HG02938 (cell line): ENCODE results near the gene SLIT3.

Source experiments
- ATAC-seq: cut with Tn5 transposase; IDR thresholded peaks from one replicate; pipeline ENCODE4 v1.9.1; 2021; ENCODE audit warnings: mild to moderate bottlenecking, moderate library complexity; ENCODE audit not compliant: unreplicated experiment

SLIT3 gene

GRCh38 chr5:169089343-169089742 is 211.6 kb downstream of the SLIT3 start:
- no peak for ATAC-seq

- no peak for ATAC-seq
These were observed 212.8 kb downstream of the SLIT3 start for GRCh38 chr5:169088028-169088725.

DNA sequence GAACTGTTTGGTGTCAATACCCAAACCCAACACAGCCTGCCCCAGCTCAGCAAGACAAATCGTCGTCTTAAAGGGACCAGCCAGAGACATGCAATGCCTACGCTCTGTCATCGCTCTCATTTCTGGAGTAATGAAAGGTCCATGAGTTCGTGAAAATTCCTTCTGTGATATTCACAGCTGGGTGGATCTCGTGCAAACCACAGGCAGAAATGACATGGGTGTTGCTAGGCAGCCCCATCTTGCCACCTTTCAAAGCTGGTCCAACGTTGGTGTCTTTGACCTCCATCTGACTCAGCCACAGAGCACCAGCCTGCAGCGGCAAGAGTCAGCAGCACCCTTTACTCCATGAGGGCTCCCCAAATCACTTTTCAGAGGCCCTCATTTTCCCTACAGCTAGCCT is 215.3 kb downstream of the SLIT3 start:
- ATAC-seq = no peak

- no peak for ATAC-seq
These were observed 215.7 kb downstream of the SLIT3 start for GRCh38 chr5:169085212-169085611.

DNA sequence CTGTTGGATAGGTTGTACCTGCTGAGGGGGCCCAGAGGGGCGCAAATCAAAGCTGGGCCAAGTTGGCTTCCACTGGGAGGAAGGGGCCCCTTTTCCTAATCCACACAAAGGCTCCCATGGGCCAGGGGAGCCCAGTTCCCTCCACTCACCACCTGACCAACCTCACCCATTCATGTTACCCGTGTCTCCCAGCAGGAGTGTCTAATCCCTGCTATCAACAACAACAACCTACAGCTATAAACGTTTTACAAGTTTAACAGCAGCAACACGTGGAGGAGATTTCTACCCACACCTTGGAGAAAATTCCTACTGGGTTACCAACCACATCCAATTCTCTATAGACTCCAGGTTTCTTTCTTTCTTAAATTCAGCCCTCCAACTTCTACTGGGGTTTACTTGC is 216.2 kb downstream of the SLIT3 start:
- no peak for ATAC-seq

DNA sequence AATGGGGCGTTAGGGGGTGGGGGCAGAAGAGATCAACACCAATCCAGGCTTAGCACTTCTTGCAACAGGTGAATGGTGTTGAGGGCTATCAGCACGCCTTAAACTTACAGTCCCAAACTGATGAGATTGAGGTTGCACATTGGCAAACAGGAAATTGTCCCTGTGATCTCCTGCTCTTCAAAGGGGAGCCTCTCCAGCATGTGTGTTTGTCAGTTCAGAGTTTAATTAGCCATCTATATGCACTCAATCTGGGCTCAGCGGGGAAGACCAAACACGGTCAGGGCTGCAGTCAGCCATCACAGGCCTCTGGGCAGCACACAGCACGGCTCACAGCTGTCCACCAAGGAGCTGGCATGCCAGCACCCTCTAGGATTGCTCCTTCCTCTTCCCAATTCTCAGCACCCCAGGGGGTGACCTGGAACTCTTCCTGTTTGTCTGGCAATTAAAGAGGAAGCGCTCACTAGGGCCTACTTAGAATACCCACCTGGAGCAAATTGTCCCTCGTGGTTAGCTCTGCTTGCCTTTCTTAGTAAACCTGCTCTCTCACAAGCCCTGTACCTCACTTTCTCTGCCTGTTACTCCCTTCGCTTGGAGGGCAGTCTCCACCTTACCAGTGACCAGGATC is 217.4 kb downstream of the SLIT3 start:
- no peak for ATAC-seq

GRCh38 chr5:169081000-169081724 is 219.8 kb downstream of the SLIT3 start:
- ATAC-seq = no peak

DNA sequence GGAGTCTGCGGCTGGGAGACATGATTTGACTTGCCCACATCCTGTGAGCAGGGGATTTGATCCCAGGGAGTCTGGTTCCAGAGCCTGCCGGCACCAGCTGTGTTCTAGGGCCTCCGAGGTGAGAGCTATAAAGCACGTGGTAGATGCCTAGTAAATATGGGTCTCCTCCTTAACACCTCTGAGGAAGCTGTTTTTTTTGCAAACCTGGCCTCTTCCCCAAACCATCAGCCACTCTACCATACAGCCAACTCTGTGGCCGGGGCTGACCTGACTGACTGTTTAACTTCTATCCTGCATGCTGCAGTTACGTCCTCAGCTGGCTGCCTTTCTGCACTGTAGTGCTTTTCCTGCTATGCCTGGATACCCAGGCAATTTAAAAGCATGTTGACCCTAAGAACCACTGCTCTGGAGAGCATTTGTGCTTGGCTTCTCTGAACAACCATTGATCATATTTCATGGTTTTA is 220.5 kb downstream of the SLIT3 start:
- ATAC-seq = no peak

DNA sequence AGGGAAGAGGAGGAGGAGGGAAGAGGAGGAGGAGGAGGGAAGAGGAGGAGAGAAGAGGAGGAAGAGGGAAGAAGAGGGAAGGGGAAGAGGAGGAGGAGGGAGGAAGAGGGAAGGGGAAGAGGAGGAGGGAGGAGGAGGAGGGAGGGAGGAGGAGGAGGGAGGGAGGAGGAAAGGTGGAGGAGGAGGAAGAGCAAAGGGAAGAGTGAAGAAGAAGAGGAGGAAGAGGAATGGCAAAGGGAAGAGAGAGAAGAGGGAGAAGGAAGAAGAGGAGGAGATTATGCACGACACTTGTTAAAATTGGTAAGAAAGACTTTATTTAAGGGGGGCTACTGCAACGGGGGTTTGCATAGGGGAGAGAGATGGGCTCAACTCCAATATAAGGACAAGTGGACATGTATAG is 221.2 kb downstream of the SLIT3 start:
- no peak for ATAC-seq

DNA sequence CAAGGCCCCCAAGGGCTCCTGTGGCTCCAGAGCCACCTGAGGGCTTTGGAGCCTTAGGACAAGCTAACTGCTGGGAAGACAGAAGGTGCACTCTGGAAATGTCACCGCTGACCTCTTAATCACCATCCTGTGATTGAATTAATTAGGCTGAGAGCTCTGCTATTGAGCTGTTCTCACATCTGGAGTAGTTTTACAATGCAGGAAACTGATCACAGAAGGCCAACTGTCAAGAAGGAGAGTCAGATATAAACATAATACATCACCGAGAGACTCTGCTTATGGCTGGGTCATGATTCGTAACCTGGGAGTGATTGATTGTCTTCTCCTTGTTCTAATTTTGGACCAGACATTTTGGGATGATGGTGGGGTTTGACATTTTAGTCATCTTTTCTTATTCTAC is 226.1 kb downstream of the SLIT3 start:
- no peak for ATAC-seq

DNA sequence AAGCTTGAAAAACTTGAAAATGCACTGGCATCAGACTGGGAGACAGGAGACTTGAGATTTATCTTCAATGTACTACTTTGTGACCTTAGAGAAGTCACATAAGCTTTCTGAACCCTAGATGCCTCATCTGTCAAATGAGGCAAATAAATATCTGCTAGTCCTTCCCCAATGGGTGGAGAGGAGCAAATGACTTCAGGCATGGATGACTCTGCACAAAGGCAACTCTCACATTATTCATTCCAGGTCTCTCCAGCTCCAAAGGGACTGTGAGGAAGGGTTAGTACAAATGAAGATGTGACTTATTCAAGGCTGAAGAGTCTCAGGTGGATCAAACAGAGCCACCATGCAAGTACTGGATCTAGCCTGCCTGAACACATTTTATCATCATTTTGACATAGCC is 228.7 kb downstream of the SLIT3 start:
- no peak for ATAC-seq

- ATAC-seq = no peak
These were observed 230.5 kb downstream of the SLIT3 start for GRCh38 chr5:169070413-169070812.

DNA sequence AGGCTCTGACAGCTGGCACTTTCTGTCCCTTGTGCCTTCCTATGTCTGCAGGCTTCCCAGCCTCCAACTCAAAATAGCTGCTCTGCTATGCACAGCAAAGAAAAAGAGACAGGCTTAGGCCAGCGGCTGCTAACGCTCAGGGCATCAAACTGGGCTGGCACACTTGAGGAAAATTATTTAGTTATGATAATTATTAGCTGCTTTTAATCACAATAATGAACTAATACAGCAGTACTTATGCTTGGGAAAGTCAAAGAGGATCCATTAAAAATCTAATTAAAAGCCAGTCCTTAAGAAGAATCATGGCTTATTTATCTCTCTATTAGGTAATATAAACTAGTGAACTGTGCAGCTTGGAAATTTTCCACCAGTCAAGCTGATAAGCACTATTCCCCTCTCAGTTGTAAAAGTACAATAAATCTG is 233.2 kb downstream of the SLIT3 start:
- no peak for ATAC-seq

DNA sequence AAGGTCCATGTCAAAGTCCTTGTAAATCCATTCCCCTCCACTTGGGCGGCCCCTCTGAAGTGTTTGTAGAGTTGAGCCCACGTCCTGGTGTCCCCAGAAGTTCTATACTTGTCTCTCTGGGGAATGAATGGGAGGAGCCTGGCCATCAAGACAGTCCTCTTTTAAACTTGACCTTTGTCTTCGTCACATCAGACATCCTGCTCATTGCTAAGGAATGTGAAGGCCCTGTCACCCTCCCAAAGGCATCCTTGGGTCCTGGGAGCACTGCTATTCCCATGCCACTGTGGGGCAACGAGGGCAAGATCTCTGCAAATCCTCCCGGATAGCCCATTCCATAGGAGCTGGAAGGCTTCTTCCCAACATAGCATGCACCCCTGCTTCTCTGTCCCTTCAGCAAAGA is 235.5 kb downstream of the SLIT3 start:
- no peak for ATAC-seq

DNA sequence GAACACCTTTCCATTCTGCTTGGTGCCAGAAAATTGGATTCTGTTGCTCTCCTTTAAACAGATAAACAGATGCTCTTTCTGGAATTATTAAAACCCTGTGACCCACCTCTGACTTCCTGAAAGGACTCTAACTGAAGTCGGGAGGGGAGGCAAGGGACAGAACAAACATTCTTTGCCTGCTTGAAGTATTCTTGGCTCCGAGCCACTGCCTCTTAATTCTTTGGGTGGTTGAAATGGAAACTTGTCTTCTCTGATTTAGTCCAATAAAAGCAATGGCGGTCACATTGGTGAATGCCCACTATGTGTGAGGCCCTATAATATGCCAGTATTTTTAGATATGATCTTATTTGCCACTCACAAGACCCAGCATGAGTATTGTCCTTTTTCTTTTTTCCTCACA is 236.8 kb downstream of the SLIT3 start:
- no peak for ATAC-seq

DNA sequence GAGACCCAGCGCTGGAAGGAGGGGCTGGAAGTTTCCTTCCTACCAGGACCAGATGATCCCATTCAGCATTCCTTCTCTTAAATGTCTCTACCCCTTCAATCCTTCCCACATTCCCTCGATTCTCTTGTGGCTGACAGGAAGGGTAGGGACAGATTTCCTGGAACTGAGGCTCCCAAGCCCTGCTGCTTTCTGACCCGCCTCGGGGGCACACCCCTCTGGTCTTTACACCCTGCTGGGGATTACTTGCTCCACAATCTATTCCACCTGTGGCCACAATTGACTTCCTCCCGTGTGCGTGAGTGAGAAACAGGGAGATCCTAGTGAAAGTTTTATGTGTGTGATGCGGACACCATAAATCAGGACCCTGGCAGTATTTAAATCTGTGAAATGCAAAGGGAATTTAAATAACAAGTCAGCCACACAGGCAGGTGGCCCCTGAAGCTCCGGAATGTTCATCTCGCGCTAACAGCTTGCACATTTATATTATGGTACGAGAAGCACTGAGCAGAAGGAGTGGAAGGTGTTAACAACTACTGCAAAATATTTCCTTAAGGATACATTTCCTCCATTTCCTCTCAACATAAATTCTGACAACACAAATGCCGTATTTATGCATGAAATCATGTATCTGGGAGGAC is 237.5 kb downstream of the SLIT3 start:
- no peak for ATAC-seq

DNA sequence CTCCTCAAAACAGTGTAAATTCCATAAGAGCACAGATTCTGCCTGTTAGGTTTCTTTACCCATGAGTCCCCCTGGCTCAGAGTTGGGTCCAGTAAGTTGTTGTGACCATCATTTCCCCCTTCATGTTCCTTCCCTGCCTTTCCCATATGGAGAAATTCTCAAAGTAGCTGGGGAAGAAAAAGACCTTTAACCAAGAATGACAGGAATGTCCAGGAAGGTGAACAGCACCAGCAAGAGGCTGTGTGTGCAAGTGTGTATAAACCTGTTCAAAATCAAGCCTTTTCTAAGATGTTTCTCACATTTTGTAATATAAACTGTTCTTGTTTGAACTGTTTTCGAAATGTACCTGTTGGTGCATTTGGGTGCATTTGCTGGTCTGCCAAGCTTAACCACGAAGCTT is 238.2 kb downstream of the SLIT3 start:
- no peak for ATAC-seq

- no peak for ATAC-seq
These were observed 246.4 kb downstream of the SLIT3 start for GRCh38 chr5:169054506-169054905.

DNA sequence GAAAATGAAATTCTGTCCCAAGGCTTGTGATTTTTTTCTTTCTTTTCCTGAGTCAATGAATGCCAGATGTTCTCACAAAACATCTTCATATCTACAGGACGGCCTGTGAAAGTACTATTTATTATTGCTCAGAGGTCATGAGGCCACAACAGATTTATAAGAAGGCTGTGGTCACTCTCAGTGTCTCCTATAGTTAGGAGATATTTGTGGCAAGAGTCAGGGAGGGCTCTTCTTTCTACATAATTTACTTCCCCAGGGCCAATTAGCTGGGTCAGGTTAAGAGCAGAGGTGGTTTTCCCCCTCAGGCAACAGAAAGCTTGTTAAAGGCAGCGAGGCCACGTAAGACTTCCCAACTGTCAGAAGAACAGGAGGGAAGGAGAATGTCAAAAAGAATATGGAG is 248.7 kb downstream of the SLIT3 start:
- ATAC-seq = no peak

DNA sequence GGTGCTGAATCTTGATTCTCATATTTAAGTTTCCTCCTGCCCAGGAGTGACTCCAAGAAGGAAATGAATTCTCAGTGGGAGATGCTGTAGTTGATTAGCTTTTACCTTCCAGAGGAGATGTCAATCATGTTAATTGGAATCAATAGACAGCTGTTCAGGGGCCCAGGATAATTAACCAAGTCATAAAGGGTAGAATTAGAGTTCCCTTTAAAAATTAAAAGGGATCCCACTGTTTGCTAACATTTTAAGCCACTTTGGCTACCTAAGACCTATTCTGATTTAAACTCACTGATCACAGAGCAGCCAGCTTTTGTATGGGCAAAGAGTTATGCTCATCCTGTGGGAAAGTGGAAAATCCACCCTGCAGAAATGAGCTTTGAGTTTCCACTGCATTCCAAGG is 249.6 kb downstream of the SLIT3 start:
- no peak for ATAC-seq

DNA sequence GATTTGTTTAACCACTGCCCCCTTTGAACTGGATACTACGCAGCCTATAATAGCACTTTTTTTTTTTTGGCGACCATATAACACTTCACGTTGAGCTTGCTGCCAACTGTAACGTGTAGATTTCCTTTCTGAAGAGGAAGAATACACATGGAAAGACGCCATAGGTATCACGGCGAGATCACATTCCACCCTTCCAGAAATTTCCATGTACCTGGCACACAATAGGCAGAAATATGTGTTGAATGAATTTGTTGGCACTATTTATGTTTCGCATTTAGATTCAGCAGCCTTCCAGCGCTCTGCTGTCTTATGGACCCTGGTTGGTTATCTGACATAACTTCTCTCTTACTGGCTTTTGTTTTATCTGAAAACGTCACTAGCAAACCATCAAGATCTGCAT is 250.3 kb downstream of the SLIT3 start:
- no peak for ATAC-seq

DNA sequence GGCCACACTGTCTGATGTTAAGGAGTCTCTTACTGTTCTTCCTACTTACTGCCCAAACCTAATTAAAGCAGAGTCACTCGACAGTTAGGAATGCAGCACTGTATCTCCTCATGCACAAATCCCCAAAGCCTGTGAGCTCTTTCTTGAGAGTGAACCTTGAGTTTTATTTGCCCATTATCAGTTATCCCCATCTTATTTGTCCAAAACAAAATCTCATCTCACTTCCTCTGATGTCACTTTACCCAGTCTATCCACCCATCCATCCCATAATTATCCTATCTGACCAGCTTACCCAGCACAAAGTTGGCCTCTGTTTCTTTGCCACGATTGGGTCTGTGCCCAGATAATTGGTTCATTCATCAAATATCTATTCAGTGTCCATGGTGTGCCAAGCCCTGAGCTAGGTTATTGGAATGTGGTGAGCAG is 250.8 kb downstream of the SLIT3 start:
- no peak for ATAC-seq
